B cell (primary cell): ENCODE data around the gene CPM. TPM values are rescaled to one million over a fixed set of nuclear protein-coding genes. Genes with fewer than 3 reads are reported as not detected.

Experiments used
- ATAC-seq: fragments of 200-7000 bp; cut with Tn5 transposase; one replicate; pipeline ENCODE4 v1.10.0; 2021; ENCODE audit warnings: low read depth, mild to moderate bottlenecking, moderate number of reproducible peaks, moderate library complexity
- CTCF ChIA-PET: fragments of 350-600 bp; sonication (Branson Sonifier 250); formaldehyde crosslinking; loops from one replicate; lab custom pipeline; 2021; ENCODE audit warnings: antibody characterized with exemption, inconsistent platforms; lab: Charles Lee
- POLR2A ChIA-PET: fragments of 350-600 bp; sonication (Branson Sonifier 250); formaldehyde crosslinking; loops from one replicate; lab custom pipeline; 2021; ENCODE audit warnings: antibody characterized with exemption; lab: Charles Lee
- DNase-seq: peaks from one replicate; pipeline ENCODE4 v3.0.0; 2013
- H2AFZ ChIP-seq: 2 replicates; pipeline ENCODE4 v1.6.1; 2012; ENCODE audit warnings: mild to moderate bottlenecking, low read depth, low read length; ENCODE audit not compliant: insufficient read depth, poor library complexity, severe bottlenecking
- H3K27ac ChIP-seq, 2 donors: 1 replicate in 1 of 2; 2 replicates in 1 of 2; pipeline ENCODE4 v1.5.1; 2012 to 2013; ENCODE audit warnings: low read length in 2 of 2, mild to moderate bottlenecking in 2 of 2, moderate library complexity in 1 of 2
- H3K27me3 ChIP-seq, 4 experiments: fragments of 200-600 bp in 1 of 4; sonication (generic) in 1 of 4; replicated peaks in 1 of 4; 1 replicate in 2 of 4; 2 replicates in 2 of 4; pipeline versions ENCODE4 v1.6.1 to v1.7.0; 2013 to 2016; ENCODE audit warnings: low read length in 3 of 4, mild to moderate bottlenecking in 2 of 4, mixed read lengths in 1 of 4, moderate library complexity in 1 of 4; ENCODE audit not compliant: insufficient read depth in 4 of 4, control insufficient read depth in 3 of 4; ENCODE audit errors: control extremely low read depth in 1 of 4
- H3K36me3 ChIP-seq, 2 experiments: replicated peaks in 1 of 2; 1 replicate in 1 of 2; 2 replicates in 1 of 2; pipeline versions ENCODE4 v1.6.1 to v1.7.1; 2013; ENCODE audit warnings: low read length in 1 of 2; ENCODE audit not compliant: insufficient read depth in 2 of 2, control insufficient read depth in 1 of 2; ENCODE audit errors: control extremely low read depth in 1 of 2, extremely low read depth in 1 of 2
- H3K4me1 ChIP-seq, 2 donors: fragments of 200-600 bp in 1 of 2; sonication (generic) in 1 of 2; 1 replicate in 1 of 2; 2 replicates in 1 of 2; pipeline versions ENCODE4 v1.5.1 to v1.6.1; 2013 to 2017; ENCODE audit warnings: low read length in 2 of 2; ENCODE audit not compliant: control insufficient read depth in 2 of 2, insufficient read depth in 2 of 2
- H3K4me2 ChIP-seq: replicated peaks from 2 replicates; pipeline ENCODE3; 2012; ENCODE audit warnings: mild to moderate bottlenecking, low read depth, low read length; ENCODE audit not compliant: poor library complexity, severe bottlenecking
- H3K4me3 ChIP-seq, 5 experiments: fragments of 200-600 bp in 1 of 5; sonication (generic) in 1 of 5; 1 replicate in 3 of 5; 2 replicates in 2 of 5; pipeline versions ENCODE4 v1.5.1 to v1.7.0; 2011 to 2016; ENCODE audit warnings: low read length in 4 of 5, mild to moderate bottlenecking in 4 of 5, low read depth in 2 of 5, control low read depth in 1 of 5, moderate library complexity in 1 of 5; ENCODE audit not compliant: insufficient read depth in 1 of 5; ENCODE audit errors: control extremely low read depth in 1 of 5, extremely low read depth in 1 of 5
- H3K79me2 ChIP-seq: fragments of 200-600 bp; sonication (generic); one replicate; pipeline ENCODE4 v1.6.0; 2016; ENCODE audit warnings: low read length; ENCODE audit not compliant: control insufficient read depth, insufficient read depth
- H3K9ac ChIP-seq: fragments of 200-600 bp; sonication (generic); 2 replicates; pipeline ENCODE4 v1.6.1; 2017; ENCODE audit warnings: mild to moderate bottlenecking, low read length, moderate library complexity
- H3K9me3 ChIP-seq, 3 donors: one replicate each; pipeline versions ENCODE4 v1.6.1 to v1.7.1; 2013; ENCODE audit warnings: low read length in 2 of 3; ENCODE audit not compliant: control insufficient read depth in 2 of 3, insufficient read depth in 1 of 3; ENCODE audit errors: control extremely low read depth in 1 of 3
- H4K20me1 ChIP-seq: 2 replicates; pipeline ENCODE4 v1.6.0; 2012; ENCODE audit warnings: mild to moderate bottlenecking, low read length; ENCODE audit not compliant: insufficient read depth, control insufficient read depth, poor library complexity, severe bottlenecking
- H3K27ac Mint-ChIP-seq: one replicate; pipeline ENCODE4 v1.8.0; 2021; ENCODE audit warnings: mixed read lengths
- H3K27me3 Mint-ChIP-seq: one replicate; pipeline ENCODE4 v1.8.0; 2021; ENCODE audit warnings: mixed read lengths
- H3K4me1 Mint-ChIP-seq: one replicate; pipeline ENCODE4 v1.8.0; 2021; ENCODE audit warnings: mixed read lengths
- H3K4me3 Mint-ChIP-seq: one replicate; pipeline ENCODE4 v1.8.0; 2021; ENCODE audit warnings: mixed read lengths
- H3K9me3 Mint-ChIP-seq: one replicate; pipeline ENCODE4 v1.8.0; 2022; ENCODE audit warnings: mixed read lengths; ENCODE audit not compliant: insufficient read depth
- EZH2 ChIP-seq: IDR thresholded peaks from 2 replicates; pipeline ENCODE4 v1.6.1; 2012; ENCODE audit warnings: borderline replicate concordance, low read depth, mild to moderate bottlenecking, moderate library complexity, low read length; ENCODE audit not compliant: insufficient read depth, poor library complexity, severe bottlenecking
- WGBS: methylation state at CpG from one replicate; pipeline ENCODE4 v1.1.5; 2013; ENCODE audit warnings: missing lambda C conversion rate; ENCODE audit not compliant: insufficient coverage; 5-methylcytosine and 5-hydroxymethylcytosine counted together
- intact Hi-C: fragments of 100-400 bp; cut with micrococcal nuclease; formaldehyde crosslinking; loops from one replicate; pipeline ENCODE4 v1.10.0; 2022
- polyA plus RNA-seq: library from polyadenylated mRNA; depleted of rRNA; stranded (reverse); fragments of >200 nt; gene quantifications from 2 replicates; pipeline ENCODE4 v1.2.3, GENCODE V29; 2012
- total RNA-seq, 2 donors: library from RNA; stranded (reverse); fragments of 120-200 nt in 1 of 2; gene quantifications; 1 replicate in 1 of 2; 2 replicates in 1 of 2; pipeline versions ENCODE4 v1.2.3 to v1.2.4, GENCODE V29; 2013 to 2022
- TF ChIP-seq, protein P1 (sequence below): fragments of 200-600 bp; IDR thresholded peaks from one replicate; pipeline ENCODE4 v1.8.0; 2022; ENCODE audit warnings: antibody characterized with exemption, mild to moderate bottlenecking

CPM gene
- total and polyA plus RNA-seq, 2 donors (not counting 1 experiment from before 2014, with no cell fraction given): 1.2 to 5.0 TPM

DNA sequence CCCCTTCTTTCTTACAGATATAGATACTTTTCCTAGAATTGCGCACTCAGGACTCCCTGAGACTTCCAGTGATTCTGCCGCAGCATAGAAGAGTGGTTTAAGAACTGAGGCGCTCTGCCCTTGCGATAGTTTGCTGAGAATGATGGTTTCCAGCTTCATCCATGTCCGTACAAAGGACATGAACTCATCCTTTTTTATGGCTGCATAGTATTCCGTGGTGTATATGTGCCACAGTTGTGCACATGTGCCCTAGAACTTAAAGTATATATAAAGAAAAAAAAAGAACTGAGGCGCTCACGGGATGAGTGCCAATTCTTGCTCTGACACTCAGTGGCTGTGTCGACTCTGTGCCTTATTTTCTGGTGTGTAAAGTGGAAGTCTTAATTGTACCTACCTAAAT, 1.4 kb upstream of the CPM start:
- no peak overlapping the region for H2AFZ ChIP-seq
- no peak overlapping the region for H3K9ac ChIP-seq
- Mint-ChIP-seq H3K9me3 (no peaks in the 10 kb centered on the region), H3K27me3 (no peaks in the 10 kb centered on the region), H3K4me1 (peaks cover 10% of the 10 kb centered on the region), H3K27ac (no peak overlapping the region), H3K4me3 (peak overlapping the region; percentile 81)
- no peaks in the 10 kb centered on the region for H3K36me3 ChIP-seq
- ChIA-PET CTCF (interaction anchor here (0.6 kb wide), 1 partner anchor 285 kb away, joined by 3 read pairs; no protein-coding TSS in a partner anchor), POLR2A (no interaction called here)
- H3K4me2 ChIP-seq: no peak overlapping the region
- DNase-seq (no peak), ATAC-seq (no peak)
- H3K79me2 ChIP-seq: peaks cover 3% of the 10 kb centered on the region
- intact Hi-C loops: no loop called here
- peaks cover 0 to 11% (median 1%) of the 10 kb centered on the region in 3 donors for H3K9me3 ChIP-seq
- no peaks in the 10 kb centered on the region for H4K20me1 ChIP-seq
- peaks cover 0 to 5% (median 2%) of the 10 kb centered on the region in 4 experiments for H3K27me3 ChIP-seq
- H3K27ac ChIP-seq: no peak overlapping the region
- no peak overlapping the region for H3K4me3 ChIP-seq
- no CpG with 5 or more reads among the region's 9 CpGs for WGBS
- H3K4me1 ChIP-seq: peaks cover 11 to 16% of the 10 kb centered on the region in 2 donors
- TF ChIP-seq EZH2: no peak
- TF ChIP-seq, protein P1, sequence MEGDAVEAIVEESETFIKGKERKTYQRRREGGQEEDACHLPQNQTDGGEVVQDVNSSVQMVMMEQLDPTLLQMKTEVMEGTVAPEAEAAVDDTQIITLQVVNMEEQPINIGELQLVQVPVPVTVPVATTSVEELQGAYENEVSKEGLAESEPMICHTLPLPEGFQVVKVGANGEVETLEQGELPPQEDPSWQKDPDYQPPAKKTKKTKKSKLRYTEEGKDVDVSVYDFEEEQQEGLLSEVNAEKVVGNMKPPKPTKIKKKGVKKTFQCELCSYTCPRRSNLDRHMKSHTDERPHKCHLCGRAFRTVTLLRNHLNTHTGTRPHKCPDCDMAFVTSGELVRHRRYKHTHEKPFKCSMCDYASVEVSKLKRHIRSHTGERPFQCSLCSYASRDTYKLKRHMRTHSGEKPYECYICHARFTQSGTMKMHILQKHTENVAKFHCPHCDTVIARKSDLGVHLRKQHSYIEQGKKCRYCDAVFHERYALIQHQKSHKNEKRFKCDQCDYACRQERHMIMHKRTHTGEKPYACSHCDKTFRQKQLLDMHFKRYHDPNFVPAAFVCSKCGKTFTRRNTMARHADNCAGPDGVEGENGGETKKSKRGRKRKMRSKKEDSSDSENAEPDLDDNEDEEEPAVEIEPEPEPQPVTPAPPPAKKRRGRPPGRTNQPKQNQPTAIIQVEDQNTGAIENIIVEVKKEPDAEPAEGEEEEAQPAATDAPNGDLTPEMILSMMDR: no peak

DNA sequence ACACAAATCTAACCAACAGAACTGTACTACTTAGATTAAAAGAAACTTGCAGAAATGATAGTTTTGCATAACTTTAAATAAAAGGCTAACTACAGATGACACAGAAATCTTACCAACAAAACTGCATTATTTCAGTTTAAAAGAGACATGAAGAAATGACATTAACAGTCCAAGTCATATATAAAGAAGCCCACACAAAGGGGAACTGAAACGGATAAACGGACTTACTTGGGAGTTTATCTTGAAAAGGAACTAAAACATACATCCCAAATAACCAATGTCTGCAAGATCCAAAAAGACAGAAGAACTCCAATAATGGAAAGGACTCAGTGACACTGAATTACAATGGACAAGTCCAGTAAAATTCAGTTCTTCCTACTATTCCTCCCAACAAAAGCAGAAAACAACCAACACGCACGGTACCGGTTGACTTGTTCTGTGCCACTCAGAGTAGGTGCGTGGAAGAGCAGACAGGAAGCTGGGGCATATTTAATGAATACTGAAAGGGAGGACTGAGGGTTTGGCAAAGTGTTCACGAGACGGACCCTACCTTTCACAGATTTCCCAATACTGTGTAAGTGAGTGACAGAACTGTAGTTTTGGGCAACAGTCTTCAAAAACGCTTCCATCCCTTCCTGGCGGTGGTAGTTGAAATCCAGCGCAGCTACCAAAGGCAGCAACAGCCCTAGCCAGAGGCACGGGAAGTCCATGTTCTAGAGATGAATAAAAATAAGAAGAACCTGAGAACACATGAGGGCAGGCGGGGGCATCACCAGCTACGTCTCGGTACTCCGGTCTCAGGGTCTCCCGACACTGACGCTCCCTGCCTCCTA, 627 bp downstream of the CPM start:
- Histone ChIP-seq H2AFZ (peak overlapping the region; percentile 84), H3K9me3 (peaks cover 0 to 11% (median 1%) of the 10 kb centered on the region in 3 donors), H3K4me2 (peak overlapping the region; percentile 77), H3K36me3 (no peaks in the 10 kb centered on the region), H3K4me1 (peaks cover 11 to 16% of the 10 kb centered on the region in 2 donors), H3K27me3 (peaks cover 0 to 5% (median 2%) of the 10 kb centered on the region in 4 experiments), H3K27ac (peak overlapping the region in 1 of 2 donors; percentile 18), H3K4me3 (peak overlapping the region; percentile 66 to 95 (median 72)), H3K9ac (peak overlapping the region; percentile 73), H3K79me2 (peaks cover 3% of the 10 kb centered on the region), H4K20me1 (no peaks in the 10 kb centered on the region)
- H3K27me3 Mint-ChIP-seq: no peaks in the 10 kb centered on the region
- H3K9me3 Mint-ChIP-seq: no peaks in the 10 kb centered on the region
- no peak for TF ChIP-seq EZH2
- TF ChIP-seq, protein P1: no peak
- ATAC-seq: peak; percentile 25
- H3K4me1 Mint-ChIP-seq: peaks cover 10% of the 10 kb centered on the region
- 0% methylated on average over 8 of the region's 18 CpGs for WGBS
- DNase-seq: peak; percentile 63
- POLR2A ChIA-PET: no interaction called here
- peak overlapping the region; percentile 95 for H3K4me3 Mint-ChIP-seq
- CTCF ChIA-PET: interaction anchor here (0.9 to 1.2 kb wide), 3 partner anchors 19 to 142 kb away, joined by 3 read pairs; partner anchors contain the start of gene MDM2
- H3K27ac Mint-ChIP-seq: peak overlapping the region; percentile 56
- intact Hi-C loops: loop anchor here (2.0 kb wide), 4 partner anchors 36 to 1664 kb away; partner anchors contain the start of genes CAND1 and CCT2
